A673 (cell line): Measurements from ENCODE around the gene OR2AG2.

ENCODE experiments used
- EZH2 ChIP-seq: fragments of 200-600 bp; sonication (generic); IDR thresholded peaks from 2 replicates; pipeline ENCODE4 v1.6.1; 2017; ENCODE audit warnings: borderline replicate concordance, low read depth, mild to moderate bottlenecking, mixed read lengths, antibody characterized with exemption, low read length; ENCODE audit not compliant: poor library complexity, severe bottlenecking
- TF ChIP-seq, protein P1 (sequence below): fragments of 300-800, 200-600 bp; sonication (generic); conservative IDR thresholded peaks from 2 replicates; pipeline ENCODE4 v1.5.1; 2017; ENCODE audit warnings: low read depth, mild to moderate bottlenecking, antibody characterized with exemption, low read length, moderate library complexity, mixed read lengths

DNA sequence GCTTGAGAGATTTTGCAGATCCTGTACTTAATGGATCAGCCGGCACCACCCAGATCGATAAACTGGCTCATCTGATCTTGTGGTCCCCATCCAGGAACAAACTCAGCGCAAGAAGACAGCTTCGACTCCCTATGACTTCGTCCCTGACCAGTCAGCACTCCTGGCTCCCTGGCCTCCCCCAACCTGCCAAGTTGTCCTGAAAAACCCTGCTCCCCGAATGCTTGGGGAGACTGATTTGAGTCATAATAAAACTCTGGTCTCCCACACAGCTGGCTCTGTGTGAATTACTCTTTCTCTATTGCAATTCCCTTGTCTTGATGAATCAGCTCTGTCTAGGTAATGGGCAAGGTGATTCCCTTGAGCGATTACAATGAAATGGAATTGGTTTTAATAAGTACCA lies 29.5 kb downstream of the OR2AG2 start:
- TF ChIP-seq, protein P1, sequence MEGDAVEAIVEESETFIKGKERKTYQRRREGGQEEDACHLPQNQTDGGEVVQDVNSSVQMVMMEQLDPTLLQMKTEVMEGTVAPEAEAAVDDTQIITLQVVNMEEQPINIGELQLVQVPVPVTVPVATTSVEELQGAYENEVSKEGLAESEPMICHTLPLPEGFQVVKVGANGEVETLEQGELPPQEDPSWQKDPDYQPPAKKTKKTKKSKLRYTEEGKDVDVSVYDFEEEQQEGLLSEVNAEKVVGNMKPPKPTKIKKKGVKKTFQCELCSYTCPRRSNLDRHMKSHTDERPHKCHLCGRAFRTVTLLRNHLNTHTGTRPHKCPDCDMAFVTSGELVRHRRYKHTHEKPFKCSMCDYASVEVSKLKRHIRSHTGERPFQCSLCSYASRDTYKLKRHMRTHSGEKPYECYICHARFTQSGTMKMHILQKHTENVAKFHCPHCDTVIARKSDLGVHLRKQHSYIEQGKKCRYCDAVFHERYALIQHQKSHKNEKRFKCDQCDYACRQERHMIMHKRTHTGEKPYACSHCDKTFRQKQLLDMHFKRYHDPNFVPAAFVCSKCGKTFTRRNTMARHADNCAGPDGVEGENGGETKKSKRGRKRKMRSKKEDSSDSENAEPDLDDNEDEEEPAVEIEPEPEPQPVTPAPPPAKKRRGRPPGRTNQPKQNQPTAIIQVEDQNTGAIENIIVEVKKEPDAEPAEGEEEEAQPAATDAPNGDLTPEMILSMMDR = no peak
- TF ChIP-seq EZH2 = no peak
